Kidney capillary endothelial cell (primary cell): ENCODE measurements around the gene SLC12A6.
"Not testable (repeated sequence)": the region's sequence is repeated elsewhere in the genome, so short reads cannot be mapped to it uniquely, and the experiment has no call there.

ENCODE experiments used
- DNase-seq: peaks from one replicate; pipeline ENCODE4 v3.0.0-alpha.2; 2018; ENCODE audit warnings: low spot score

The SLC12A6 gene

DNA sequence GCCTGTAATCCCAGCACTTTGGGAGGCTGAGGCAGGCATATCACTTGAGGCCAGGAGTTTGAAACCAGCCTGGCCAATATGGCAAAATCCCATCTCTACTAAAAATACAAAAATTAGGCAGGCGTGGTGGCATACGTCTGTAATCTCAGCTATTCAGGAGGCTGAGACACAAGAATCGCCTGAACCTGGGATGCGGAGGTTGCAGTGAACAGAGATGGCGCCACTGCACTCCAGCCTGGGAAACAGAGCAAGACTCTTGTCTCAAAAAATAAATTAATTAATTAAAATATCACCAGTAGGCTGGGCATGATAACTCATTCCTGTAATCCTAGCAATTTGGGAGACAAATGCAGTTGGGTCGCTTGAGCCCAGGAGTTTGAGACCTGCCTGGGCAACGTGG lies 144.3 kb downstream of the SLC12A6 start:
- not testable (repeated sequence) for DNase-seq

DNA sequence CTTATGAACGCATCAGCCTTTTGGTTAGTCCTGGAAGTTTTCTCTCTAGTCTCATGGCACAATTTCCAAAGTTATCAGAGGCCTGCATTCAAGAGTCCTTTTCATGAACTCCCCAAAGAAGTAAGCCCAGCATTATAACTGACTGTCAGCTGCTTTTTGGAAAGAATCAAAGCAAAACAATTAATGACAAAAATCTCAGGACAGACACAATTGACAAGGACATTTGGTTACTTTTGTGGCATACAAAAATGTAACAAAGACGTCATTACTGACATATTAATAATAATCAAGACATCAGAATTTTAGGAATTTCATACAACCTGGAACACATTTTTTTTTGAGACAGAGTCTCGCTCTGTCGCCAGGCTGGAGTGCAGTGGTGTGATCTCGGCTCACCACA lies 148.9 kb downstream of the SLC12A6 start:
- DNase-seq, result no peak

DNA sequence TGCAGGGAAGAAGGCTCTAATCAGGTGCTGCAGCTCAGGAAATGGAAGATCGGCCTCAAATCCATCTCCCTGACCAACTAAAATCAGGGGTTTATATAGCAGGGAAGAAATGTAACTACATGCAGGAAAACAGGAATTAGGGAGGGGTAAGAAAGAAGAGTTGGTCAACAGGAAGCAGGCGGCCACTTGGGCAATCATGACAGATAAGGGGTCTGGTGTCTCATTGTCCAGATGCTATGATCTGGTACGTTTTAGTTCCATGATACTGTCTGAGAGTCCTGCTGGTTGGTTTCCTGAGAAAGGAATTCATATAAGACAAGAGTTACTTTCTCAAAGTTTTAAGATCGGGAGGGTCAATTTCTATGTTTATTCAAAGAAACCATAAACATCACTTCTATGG lies 151.9 kb downstream of the SLC12A6 start:
- DNase-seq, result no peak

DNA sequence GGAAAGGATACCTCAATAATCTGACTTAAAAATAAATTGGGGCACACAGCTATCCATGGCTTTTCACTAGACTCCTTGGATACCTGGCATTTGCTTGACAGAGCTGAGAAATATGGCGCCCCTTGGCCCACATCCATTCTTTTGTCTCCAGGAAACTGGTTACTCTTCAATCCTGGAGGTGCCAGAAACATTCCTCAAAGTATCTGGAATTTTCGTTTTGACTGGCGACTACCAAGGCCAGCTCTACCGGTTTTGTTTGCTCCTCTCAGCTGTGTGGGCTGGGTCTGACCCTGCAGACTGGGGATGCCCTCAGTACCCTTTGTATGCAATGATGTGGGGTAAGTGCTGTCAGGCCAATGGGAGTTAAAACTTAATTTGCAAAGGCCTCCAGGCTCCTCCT lies 154.6 kb downstream of the SLC12A6 start:
- DNase-seq, result no peak
